OCI-LY3 (cell line): ENCODE data around the gene TIMM44.
A peak's percentile ranks its signal among the peaks of the same experiment; 100 is the strongest.

Experiments
- H2AFZ ChIP-seq: fragments of 200-600, 300-600 bp; shearing (Covaris generic); 2 replicates; pipeline ENCODE4 v1.6.0; 2014; ENCODE audit warnings: antibody characterized with exemption, low read depth, low read length
- H3K27ac ChIP-seq: fragments of 200-600, 300-600 bp; sonication (generic); 2 replicates; pipeline ENCODE4 v1.5.1; 2014; ENCODE audit warnings: mild to moderate bottlenecking, low read length, moderate library complexity, mixed read lengths
- H3K27me3 ChIP-seq: fragments of 200-600, 300-600 bp; sonication (generic); 2 replicates; pipeline ENCODE4 v1.6.1; 2014; ENCODE audit warnings: low read depth, low read length, mixed read lengths
- H3K36me3 ChIP-seq: fragments of 200-600, 300-600 bp; sonication (generic); replicated peaks from 2 replicates; pipeline ENCODE3; 2014; ENCODE audit warnings: low read depth, low read length, mixed read lengths
- H3K4me1 ChIP-seq: fragments of 300-600, 200-600 bp; sonication (generic); 2 replicates; pipeline ENCODE4 v1.6.1; 2014; ENCODE audit warnings: low read length, mixed read lengths
- H3K4me2 ChIP-seq: fragments of 200-600, 300-600 bp; sonication (generic); 2 replicates; pipeline ENCODE4 v1.6.1; 2014; ENCODE audit warnings: low read length, mixed read lengths
- H3K4me3 ChIP-seq: fragments of 300-600, 200-600 bp; sonication (generic); 2 replicates; pipeline ENCODE4 v1.5.1; 2014; ENCODE audit warnings: antibody characterized with exemption, mild to moderate bottlenecking, low read length, moderate library complexity
- H3K79me2 ChIP-seq: fragments of 300-600, 200-600 bp; shearing (Covaris generic); 2 replicates; pipeline ENCODE4 v1.6.1; 2014; ENCODE audit warnings: mild to moderate bottlenecking, low read length, mixed read lengths
- H3K9ac ChIP-seq: fragments of 300-600, 200-600 bp; shearing (Covaris generic); 2 replicates; pipeline ENCODE4 v1.6.0; 2014; ENCODE audit warnings: mild to moderate bottlenecking, low read length, moderate library complexity
- H3K9me3 ChIP-seq: fragments of 200-600, 300-600 bp; shearing (Covaris generic); 2 replicates; pipeline ENCODE4 v1.6.1; 2014; ENCODE audit warnings: low read length, mixed read lengths; ENCODE audit not compliant: insufficient read depth
- H4K20me1 ChIP-seq: fragments of 200-600, 300-600 bp; sonication (generic); 2 replicates; pipeline ENCODE4 v1.6.1; 2016; ENCODE audit warnings: low read length, mixed read lengths; ENCODE audit not compliant: insufficient read depth
- EZH2phosphoT487 ChIP-seq: fragments of 200-600 bp; shearing (Covaris generic); IDR thresholded peaks from 2 replicates; pipeline ENCODE4 v1.6.1; 2018; ENCODE audit warnings: antibody characterized with exemption, mixed run types, low read depth
- TF ChIP-seq, protein P1 (sequence below): fragments of 200-600, 300-600 bp; sonication (generic); IDR thresholded peaks from 2 replicates; pipeline ENCODE4 v1.5.1; 2014; ENCODE audit warnings: antibody characterized with exemption, low read length, low read depth

Gene TIMM44

DNA sequence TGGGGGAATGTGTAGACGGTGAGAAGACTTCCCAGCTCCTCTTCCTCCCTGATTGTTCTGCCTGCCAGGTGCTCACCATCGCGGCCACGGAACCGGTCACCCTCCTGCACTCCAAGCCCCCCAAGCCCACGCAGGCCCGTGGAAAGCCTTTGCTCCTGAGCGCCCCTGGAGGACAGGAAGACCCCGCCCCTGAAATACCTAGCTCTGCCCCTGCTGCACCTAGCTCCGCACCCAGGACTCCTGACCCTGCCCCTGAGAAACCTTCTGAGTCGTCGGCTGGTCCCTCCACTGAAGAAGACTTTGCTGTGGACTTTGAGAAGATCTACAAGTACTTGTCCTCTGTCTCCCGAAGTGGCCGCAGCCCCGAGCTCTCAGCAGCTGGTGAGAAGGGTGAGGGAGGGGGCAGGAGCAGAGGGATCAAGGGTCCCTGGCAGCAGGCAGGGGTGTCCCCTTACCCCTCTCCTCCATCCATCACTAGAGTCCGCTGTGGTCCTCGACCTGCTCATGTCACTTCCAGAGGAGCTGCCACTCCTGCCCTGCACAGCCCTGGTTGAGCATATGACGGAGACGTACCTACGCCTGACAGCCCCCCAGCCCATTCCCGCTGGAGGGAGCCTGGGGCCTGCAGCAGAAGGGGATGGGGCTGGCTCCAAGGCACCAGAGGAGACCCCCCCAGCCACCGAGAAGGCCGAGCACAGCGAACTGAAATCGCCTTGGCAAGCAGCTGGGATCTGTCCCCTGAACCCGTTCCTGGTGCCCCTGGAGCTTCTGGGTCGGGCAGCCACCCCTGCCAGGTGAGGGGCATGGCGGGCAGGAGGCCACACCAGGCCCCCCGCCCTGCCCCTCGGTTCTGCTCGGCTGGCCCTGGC lies 21.3 kb downstream of the TIMM44 start:
- Histone ChIP-seq H3K27me3 (no peaks in the 10 kb centered on the region), H3K9ac (no peak overlapping the region), H3K36me3 (peaks cover 14% of the 10 kb centered on the region), H3K27ac (no peak overlapping the region), H3K79me2 (no peaks in the 10 kb centered on the region), H4K20me1 (peaks cover 7% of the 10 kb centered on the region; the same call in 1 of the 2 replicates), H3K9me3 (no peaks in the 10 kb centered on the region), H3K4me3 (no peak overlapping the region), H2AFZ (no peak overlapping the region), H3K4me2 (0 out of 2 replicates have a peak overlapping the region, but pooled peaks have one; percentile 74), H3K4me1 (peaks cover 8% of the 10 kb centered on the region)
- TF ChIP-seq EZH2phosphoT487 = no peak
- TF ChIP-seq, protein P1, sequence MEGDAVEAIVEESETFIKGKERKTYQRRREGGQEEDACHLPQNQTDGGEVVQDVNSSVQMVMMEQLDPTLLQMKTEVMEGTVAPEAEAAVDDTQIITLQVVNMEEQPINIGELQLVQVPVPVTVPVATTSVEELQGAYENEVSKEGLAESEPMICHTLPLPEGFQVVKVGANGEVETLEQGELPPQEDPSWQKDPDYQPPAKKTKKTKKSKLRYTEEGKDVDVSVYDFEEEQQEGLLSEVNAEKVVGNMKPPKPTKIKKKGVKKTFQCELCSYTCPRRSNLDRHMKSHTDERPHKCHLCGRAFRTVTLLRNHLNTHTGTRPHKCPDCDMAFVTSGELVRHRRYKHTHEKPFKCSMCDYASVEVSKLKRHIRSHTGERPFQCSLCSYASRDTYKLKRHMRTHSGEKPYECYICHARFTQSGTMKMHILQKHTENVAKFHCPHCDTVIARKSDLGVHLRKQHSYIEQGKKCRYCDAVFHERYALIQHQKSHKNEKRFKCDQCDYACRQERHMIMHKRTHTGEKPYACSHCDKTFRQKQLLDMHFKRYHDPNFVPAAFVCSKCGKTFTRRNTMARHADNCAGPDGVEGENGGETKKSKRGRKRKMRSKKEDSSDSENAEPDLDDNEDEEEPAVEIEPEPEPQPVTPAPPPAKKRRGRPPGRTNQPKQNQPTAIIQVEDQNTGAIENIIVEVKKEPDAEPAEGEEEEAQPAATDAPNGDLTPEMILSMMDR = no peak

DNA sequence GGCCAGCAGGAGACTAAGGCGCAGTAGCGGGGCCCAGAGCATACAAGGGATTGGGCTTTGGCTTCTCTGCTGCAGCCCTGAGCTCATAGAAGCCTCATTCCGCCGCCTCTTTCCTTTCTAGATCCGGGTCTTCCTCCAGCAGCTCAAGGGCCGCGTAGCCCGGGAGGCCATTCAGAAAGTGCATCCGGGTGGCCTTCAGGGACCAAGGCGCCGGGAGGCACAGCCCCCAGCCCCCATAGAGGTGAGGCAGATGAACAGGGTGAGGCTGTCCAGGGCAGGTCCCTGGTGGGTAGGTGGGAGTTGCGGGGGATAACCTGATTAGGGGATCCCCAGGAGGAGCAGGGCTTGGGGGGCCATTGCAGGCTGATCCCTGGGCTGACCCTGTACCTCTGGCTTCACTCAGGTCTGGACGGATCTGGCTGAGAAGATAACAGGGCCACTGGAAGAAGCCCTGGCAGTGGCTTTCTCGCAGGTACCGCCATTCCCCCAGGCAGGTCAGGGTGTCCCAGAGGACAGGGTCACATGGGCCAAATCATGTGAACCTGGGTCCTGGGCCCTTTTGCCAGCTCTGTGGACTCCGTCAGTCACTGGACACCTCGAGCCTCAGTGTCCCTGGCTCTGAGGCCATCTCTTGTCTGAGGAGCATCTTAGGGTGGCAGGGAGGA lies 22.0 kb downstream of the TIMM44 start:
- Histone ChIP-seq H2AFZ (no peak overlapping the region), H3K4me3 (peak overlapping the region; percentile 81), H3K4me1 (peaks cover 8% of the 10 kb centered on the region), H3K4me2 (peak overlapping the region; percentile 74), H3K27me3 (no peaks in the 10 kb centered on the region), H3K36me3 (peaks cover 10% of the 10 kb centered on the region), H3K79me2 (no peaks in the 10 kb centered on the region), H3K9ac (peak overlapping the region; percentile 49), H4K20me1 (peaks cover 7% of the 10 kb centered on the region; the same call in 1 of the 2 replicates), H3K27ac (no peak overlapping the region), H3K9me3 (no peaks in the 10 kb centered on the region)
- TF ChIP-seq, protein P1 = no peak
- TF ChIP-seq EZH2phosphoT487 = no peak

DNA sequence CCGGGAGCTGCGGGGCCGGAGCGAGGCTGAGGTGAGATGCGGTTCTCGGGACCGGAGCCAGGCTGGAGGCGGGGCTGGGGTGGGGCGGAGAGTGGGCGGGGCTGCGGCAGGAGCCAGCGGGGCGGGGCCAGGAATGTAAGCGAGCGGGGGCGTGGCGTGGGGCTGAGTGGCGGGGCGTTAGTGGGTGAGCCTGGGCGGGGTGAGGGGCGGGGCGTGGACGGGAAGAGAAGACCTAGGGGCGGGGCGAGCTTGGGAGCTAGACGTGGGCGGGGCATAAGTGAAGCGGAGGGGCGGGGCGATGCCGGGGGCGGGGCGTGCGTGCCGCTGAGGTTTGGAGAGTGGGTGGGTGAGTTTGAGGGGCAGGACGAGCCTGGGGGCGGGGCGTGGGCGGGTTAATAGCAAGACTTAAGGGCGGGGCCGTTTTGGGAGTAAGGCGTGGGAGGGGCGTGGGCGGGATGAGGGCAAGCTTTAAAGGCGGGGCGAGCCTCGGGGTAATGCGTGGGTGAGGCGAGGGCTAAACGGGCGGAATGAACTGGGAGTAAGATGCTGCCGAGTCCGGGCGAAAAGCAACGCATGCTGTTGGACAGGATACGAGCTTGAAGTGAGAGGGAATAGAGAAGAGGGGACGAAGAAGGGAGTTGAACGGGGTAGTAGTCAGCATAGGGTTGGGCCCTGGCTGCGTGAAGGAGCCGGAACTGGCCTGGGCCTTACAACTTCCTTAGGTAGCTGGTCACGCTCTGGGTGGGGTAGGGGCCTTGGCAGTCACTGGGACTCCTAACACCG lies 22.8 kb downstream of the TIMM44 start:
- Histone ChIP-seq H3K4me3 (peak overlapping the region; percentile 86), H2AFZ (peak overlapping the region; percentile 48; the same call in 1 of the 2 replicates), H3K79me2 (no peaks in the 10 kb centered on the region), H3K4me2 (peak overlapping the region; percentile 96), H3K4me1 (peaks cover 11% of the 10 kb centered on the region), H3K27me3 (no peaks in the 10 kb centered on the region), H3K36me3 (peaks cover 10% of the 10 kb centered on the region), H4K20me1 (peaks cover 7% of the 10 kb centered on the region; the same call in 1 of the 2 replicates), H3K27ac (peak overlapping the region; percentile 80), H3K9me3 (no peaks in the 10 kb centered on the region), H3K9ac (peak overlapping the region; percentile 80)
- TF ChIP-seq EZH2phosphoT487 = no peak
- TF ChIP-seq, protein P1 = no peak
